Measurements from ENCODE around the gene HMGB1.

The HMGB1 gene

GRCh38 chr13:30465593-30466357, at the start of gene HMGB1:
HMGB1 (minus strand) TSS chr13:30465936; CDS start chr13:30463680, 2,256 bp downstream.
- TF ChIP-seq ZFX (IDR thresholded peaks at IDR 0.05; ENCODE audit: borderline replicate concordance) (no peak), CTCF (IDR thresholded peaks at IDR 0.05) (no peak)
- peak within 1 kb of the TSS; percentile 99 for H3K27ac ChIP-seq

- no peak overlapping the region for H3K27ac ChIP-seq
- TF ChIP-seq ZFX (IDR thresholded peaks at IDR 0.05; ENCODE audit: borderline replicate concordance) = no peak
- no peak for TF ChIP-seq CTCF (IDR thresholded peaks at IDR 0.05)
These were observed 45.2 kb upstream of the HMGB1 start for GRCh38 chr13:30510811-30511371.

- TF ChIP-seq ZFX (IDR thresholded peaks at IDR 0.05; ENCODE audit: borderline replicate concordance) (no peak), CTCF (IDR thresholded peaks at IDR 0.05) (no peak)
- H3K27ac ChIP-seq = no peak overlapping the region
These were observed 44.4 kb upstream of the HMGB1 start for GRCh38 chr13:30510091-30510490.

GRCh38 chr13:30509254-30510050, 43.7 kb upstream of the HMGB1 start:
- no peak overlapping the region for H3K27ac ChIP-seq
- TF ChIP-seq ZFX (IDR thresholded peaks at IDR 0.05; ENCODE audit: borderline replicate concordance) (no peak), CTCF (IDR thresholded peaks at IDR 0.05) (no peak)

- TF ChIP-seq CTCF (IDR thresholded peaks at IDR 0.05) (no peak), ZFX (IDR thresholded peaks at IDR 0.05; ENCODE audit: borderline replicate concordance) (no peak)
- no peak overlapping the region for H3K27ac ChIP-seq
These were observed 38.3 kb upstream of the HMGB1 start for GRCh38 chr13:30504081-30504480.

GRCh38 chr13:30502237-30502636, 36.5 kb upstream of the HMGB1 start:
- TF ChIP-seq ZFX (IDR thresholded peaks at IDR 0.05; ENCODE audit: borderline replicate concordance) (no peak), CTCF (IDR thresholded peaks at IDR 0.05) (no peak)

More at GRCh38 chr13:30502237-30502636, 36.5 kb upstream of the HMGB1 start:
- H3K27ac ChIP-seq = no peak overlapping the region
